ENCODE results near the gene KCNK3. TPM values are rescaled to one million over a fixed set of nuclear protein-coding genes. Genes with fewer than 3 reads are reported as not detected.

KCNK3 gene
- total and polyA plus RNA-seq, 11 donors = 0.61 to 12.2 (median 2.1) TPM

DNA sequence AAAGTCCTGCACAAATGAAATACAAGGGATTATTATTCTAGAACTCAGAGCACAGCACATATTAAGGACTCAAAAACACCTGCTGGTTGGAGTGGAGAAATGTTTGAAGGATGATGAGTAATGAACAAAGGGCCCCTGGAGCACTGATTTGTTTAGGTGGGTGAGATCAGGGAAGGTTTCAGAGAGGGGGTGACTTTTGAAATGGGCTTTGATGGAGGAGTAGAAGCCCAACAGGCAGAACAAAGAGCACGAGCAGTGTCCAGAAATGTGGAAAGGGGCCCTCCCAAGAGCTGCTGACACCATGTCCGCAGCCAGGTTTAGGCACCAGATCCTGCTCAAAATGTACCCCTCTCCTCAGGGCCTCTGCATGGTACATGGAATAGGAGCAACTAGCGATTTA, 23.8 kb downstream of the KCNK3 start:
- Histone ChIP-seq H3K27ac (no peak overlapping the region), H3K4me1 (peaks cover 4 to 46% (median 29%) of the 10 kb centered on the region in 12 donors), H3K36me3 (no peaks in the 10 kb centered on the region), H3K27me3 (no peaks in the 10 kb centered on the region), H3K9me3 (peaks cover 0 to 5% (median 0%) of the 10 kb centered on the region in 12 donors), H3K4me3 (no peak overlapping the region)
- DNase-seq (no peak), ATAC-seq (no peak)
- WGBS, 4 donors = 88 to 95% (median 94%) methylated on average over 3 of the region's 3 CpGs
- intact Hi-C loops (cut with DNase I) = no loop called here
- TF ChIP-seq POLR2A (IDR thresholded peaks at IDR 0.05) (no peak), CTCF (IDR thresholded peaks at IDR 0.05) (no peak)

GRCh38 chr2:26716769-26717168, 24.2 kb downstream of the KCNK3 start:
- no peak for ATAC-seq
- DNase-seq = no peak
- H3K4me1 ChIP-seq = peaks cover 4 to 46% (median 28%) of the 10 kb centered on the region in 12 donors
- TF ChIP-seq CTCF (IDR thresholded peaks at IDR 0.05) (no peak), POLR2A (IDR thresholded peaks at IDR 0.05) (no peak)
- WGBS, 4 donors = 97 to 100% (median 100%) methylated on average over 2 of the region's 2 CpGs
- peak overlapping the region in 3 of 12 donors; percentile 42 to 72 (median 52) for H3K27ac ChIP-seq
- H3K36me3 ChIP-seq = no peaks in the 10 kb centered on the region
- no peak overlapping the region for H3K4me3 ChIP-seq
- intact Hi-C loops (cut with DNase I) = no loop called here
- peaks cover 0 to 5% (median 0%) of the 10 kb centered on the region in 12 donors for H3K9me3 ChIP-seq
- H3K27me3 ChIP-seq = no peaks in the 10 kb centered on the region

- ATAC-seq = no peak
- no peak overlapping the region for H3K4me3 ChIP-seq
- peak overlapping the region in 7 of 12 donors; percentile 23 to 72 (median 52) for H3K27ac ChIP-seq
- 42 to 67% (median 49%) methylated on average over 5 of the region's 5 CpGs for WGBS, 4 donors
- H3K36me3 ChIP-seq = no peaks in the 10 kb centered on the region
- H3K4me1 ChIP-seq = peaks cover 4 to 44% (median 25%) of the 10 kb centered on the region in 12 donors
- H3K27me3 ChIP-seq = no peaks in the 10 kb centered on the region
- intact Hi-C loops (cut with DNase I) = no loop called here
- DNase-seq = peak in 1 of 5 donors; percentile 51
- no peak for TF ChIP-seq POLR2A (IDR thresholded peaks at IDR 0.05)
- no peak for TF ChIP-seq CTCF (IDR thresholded peaks at IDR 0.05)
- peaks cover 0 to 5% (median 0%) of the 10 kb centered on the region in 12 donors for H3K9me3 ChIP-seq
Measured at GRCh38 chr2:26717362-26717761, 24.8 kb downstream of the KCNK3 start.

GRCh38 chr2:26718949-26719686, 26.6 kb downstream of the KCNK3 start:
- intact Hi-C loops (cut with DNase I) = no loop called here
- no peak for DNase-seq
- no peak for ATAC-seq
- H3K27me3 ChIP-seq = no peaks in the 10 kb centered on the region
- peak overlapping the region in 2 of 12 donors; percentile 87 to 91 for H3K27ac ChIP-seq
- H3K9me3 ChIP-seq = peaks cover 0 to 5% (median 0%) of the 10 kb centered on the region in 12 donors
- WGBS, 4 donors = 82 to 87% (median 85%) methylated on average over 6 of the region's 6 CpGs
- peaks cover 4 to 42% (median 30%) of the 10 kb centered on the region in 12 donors for H3K4me1 ChIP-seq
- TF ChIP-seq POLR2A (IDR thresholded peaks at IDR 0.05) (no peak), CTCF (IDR thresholded peaks at IDR 0.05) (no peak)
- no peak overlapping the region for H3K4me3 ChIP-seq
- H3K36me3 ChIP-seq = no peaks in the 10 kb centered on the region
